Measurements from ENCODE around the gene MSH3. TPM values are rescaled to one million over a fixed set of nuclear protein-coding genes. Genes with fewer than 3 reads are reported as not detected.

The MSH3 gene
- 10.5 and 12.9 TPM in 2 replicates for polyA plus RNA-seq

GRCh38 chr5:80654391-80655230, at the start of gene MSH3, which contains the start of gene DHFR:
MSH3 (plus strand) TSS chr5:80654652; CDS start chr5:80654728, 76 bp downstream.
DHFR (minus strand) TSS chr5:80654983; CDS start chr5:80654489, 494 bp downstream.

Other genes starting within 250 kb of the MSH3 start
- gene ZFYVE16, start 246.6 kb upstream of the MSH3 start, polyA plus RNA-seq = 31.4 and 36.2 TPM in 2 replicates
- 1.7 and 3.2 TPM in 2 replicates for gene FAM151B, start 166.6 kb upstream of the MSH3 start, polyA plus RNA-seq
- gene ANKRD34B, start 84.4 kb upstream of the MSH3 start, polyA plus RNA-seq = not detected in 2 replicates
- 9.2 TPM in 2 replicates for gene DHFR, start 331 bp downstream of the MSH3 start, polyA plus RNA-seq

Data from Purkinje cell (primary cell).